GM18907 (cell line): ENCODE measurements around the gene CLDN22.

ENCODE experiments used
- ATAC-seq: cut with Tn5 transposase; IDR thresholded peaks from one replicate; pipeline ENCODE4 v1.9.1; 2021; ENCODE audit warnings: mild to moderate bottlenecking, moderate library complexity; ENCODE audit not compliant: unreplicated experiment

Gene CLDN22

DNA sequence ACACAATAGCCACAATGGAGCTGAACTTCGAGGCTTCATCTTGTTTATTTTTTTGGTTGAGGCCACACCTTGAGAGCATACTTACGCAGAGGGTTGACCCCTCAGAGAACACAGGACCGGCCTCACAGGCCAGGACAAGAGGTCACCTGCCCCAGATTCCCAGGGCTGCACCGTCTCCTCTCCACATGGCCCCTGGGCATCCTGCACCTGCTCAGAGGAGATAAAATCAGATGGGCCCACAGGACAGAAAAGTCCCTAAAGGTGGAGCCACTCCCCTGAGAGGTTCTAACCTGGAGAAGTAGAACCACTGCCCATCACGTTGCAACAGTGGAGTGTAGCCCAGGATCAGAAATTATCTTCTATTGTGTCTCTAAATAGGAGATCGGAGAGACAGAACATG, 3.2 kb upstream of the CLDN22 start:
- no peak for ATAC-seq

DNA sequence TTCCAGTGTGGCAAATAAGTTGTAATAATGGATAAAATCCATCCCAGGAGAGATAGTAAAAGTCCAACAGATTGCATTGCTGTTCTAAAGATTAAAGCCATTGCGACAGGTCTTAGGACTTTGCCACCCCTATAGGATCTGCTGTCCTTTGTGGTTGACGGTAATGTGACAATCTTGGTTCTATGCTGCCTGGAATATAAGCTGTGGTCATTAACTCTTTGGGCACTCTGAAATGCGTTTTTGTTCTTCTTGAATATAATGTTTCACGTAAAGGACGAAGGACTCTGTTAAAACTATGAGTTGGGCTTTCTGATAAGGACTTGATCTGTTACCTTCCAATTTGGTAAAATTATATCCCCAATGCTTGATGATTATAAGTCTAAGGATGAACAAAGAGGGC, 2.2 kb upstream of the CLDN22 start, which contains the start of gene CLDN24:
Gene CLDN24 (minus strand): TSS at position 101 of the 400 bp plus-strand sequence. CDS start 0 bp downstream, at position 101.
- ATAC-seq, result no peak

DNA sequence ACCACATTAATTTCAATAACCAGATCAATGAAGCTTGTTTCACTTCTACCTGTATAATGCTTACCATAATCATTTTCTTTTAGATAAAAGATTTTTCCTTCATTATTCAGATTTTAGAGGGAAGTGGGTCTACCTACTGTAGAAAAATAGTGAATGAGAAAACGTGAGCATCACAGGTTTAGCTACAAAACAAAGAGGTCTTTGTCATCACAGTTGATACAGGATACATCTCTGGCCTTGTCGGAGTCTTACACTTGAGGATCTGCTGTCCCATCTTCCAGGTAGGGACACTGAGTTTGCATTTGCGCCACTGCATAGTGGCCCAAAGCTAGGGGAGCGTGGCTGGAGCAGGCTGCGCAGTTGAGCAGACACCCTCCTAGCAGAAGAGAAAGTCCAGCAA, 1.4 kb upstream of the CLDN22 start:
- no peak for ATAC-seq

DNA sequence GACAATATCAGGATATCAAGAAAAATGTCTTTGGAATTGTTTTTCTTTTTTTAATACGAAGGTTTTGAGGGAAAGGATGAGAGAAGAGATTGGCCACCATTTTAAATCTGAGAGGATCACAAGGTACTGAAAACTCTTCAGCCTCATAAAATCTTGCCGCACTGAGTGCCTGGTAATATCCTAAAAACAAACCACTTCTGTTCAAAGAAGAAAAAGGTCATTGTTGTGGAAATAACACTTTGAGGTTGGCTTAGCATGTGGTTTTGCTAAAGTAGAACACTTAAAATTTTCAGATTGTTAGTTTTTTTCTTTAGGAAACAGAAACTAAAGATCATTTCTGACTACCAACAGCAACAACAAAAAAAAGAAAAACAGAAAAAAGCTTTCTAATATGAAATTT, 1.0 kb upstream of the CLDN22 start:
- ATAC-seq, result peak; percentile 62

DNA sequence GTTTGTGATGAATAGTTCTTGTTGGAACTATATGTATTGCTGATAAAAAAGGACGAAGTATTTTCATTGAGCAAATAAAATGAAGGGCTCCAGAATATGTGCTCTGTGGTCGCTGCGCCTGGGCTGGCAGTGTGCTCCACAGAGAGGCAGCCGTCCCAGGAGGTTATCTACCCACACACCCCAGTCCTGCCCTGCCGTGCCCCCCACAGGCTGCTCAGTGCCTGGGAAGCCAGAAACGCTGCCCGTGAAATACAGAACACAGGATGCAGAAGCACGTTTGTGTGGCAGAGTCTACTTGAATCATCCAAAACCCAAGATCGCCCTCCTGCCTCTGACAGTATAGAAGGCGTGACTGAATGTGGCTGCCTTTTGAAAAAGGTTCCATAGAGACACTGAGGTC, 1.4 kb downstream of the CLDN22 start:
- ATAC-seq, result no peak

DNA sequence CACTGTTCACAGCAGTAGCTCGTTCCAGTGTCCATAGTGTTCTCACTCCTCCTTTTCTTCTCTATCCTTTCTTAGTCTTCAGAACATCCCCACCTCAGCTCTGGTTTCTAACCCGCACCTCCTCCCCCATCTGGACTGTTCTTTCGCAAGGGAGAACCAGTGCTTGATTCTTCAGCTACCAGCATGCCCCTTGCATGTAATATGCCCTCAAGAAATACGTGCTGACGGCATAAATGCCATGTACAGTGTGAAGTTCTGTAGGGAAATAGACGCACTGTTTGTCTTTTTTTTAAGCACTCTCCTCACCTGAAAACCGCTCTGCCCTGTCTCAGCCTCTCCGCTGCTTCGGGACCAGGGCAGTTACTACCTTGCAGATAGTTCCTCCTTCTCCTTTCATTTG, 5.3 kb downstream of the CLDN22 start:
- ATAC-seq, result no peak

DNA sequence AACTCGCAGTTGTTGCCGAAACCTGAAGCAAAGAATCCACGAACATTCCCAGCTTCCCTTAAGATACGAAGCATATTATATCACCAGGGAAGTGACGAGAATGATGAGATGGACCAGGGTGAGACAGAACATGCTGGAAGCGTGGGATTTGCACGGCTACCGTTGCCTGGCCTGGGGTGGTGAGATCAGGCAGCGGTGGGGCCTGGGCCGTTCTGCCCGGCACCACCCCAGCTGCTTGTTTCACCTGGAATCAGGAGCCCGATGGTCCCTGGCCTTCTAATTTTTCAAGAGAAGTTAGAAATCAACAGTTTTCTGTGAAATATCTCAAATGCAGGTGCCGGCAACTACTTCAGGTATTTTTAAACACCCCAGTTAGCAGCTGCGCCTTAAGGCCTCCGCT, 5.7 kb downstream of the CLDN22 start:
- ATAC-seq, result no peak

DNA sequence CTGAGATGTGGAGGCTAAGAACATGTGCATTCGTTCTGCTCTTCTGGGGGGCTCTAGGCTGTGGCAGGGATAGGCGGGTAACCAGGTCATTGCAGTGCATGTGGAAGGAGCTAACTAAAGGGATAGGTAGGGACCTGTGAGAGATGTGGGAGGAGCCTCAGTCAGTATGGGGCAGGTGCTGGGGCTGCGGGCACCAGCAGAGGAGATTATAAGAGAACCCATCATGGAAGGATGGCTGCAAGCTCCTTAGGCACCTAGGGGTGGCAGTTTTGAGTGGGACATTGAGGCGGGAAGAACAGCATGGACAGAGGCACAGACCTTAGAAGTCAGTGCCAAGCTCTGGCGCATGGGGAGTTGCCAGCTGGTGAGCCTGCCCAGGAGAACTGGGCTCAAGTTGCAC, 7.2 kb downstream of the CLDN22 start:
- ATAC-seq, result no peak

DNA sequence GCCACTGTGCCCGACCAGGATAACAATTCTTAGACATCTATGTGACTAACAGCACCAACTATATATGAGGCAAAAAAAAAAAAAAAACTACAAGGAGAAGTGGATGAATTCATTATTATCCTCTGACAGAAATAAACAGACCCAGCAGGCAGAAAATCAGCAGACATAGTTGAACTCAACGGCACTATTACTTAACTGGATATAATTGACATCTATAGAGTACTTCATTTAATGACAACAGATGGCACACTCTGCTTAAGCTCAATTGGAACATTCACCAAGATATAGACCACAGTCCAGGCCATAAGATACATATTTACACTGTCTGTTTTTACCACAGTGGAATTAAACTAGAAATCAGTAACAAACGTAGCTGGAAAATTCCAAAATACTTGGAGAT, 13.3 kb downstream of the CLDN22 start:
- ATAC-seq, result no peak

DNA sequence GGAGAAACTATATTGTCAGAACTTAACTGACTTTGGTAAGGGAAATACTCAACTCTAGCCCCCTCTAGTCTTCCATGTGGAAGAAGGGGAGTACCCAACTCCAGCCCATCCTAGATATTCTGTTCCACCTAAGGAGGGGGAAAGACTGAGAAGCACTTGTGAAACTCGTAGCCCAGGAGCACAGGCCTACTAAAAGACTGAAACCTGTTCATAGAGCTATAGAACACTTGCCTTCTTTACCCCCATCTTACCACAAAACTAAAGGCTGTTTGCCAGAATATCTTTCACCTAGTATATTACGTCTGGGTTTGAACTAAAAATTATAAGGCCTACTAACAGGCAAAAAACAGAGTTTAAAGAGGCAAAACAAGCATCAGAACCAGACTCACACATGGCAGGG, 15.5 kb downstream of the CLDN22 start:
- no peak for ATAC-seq

DNA sequence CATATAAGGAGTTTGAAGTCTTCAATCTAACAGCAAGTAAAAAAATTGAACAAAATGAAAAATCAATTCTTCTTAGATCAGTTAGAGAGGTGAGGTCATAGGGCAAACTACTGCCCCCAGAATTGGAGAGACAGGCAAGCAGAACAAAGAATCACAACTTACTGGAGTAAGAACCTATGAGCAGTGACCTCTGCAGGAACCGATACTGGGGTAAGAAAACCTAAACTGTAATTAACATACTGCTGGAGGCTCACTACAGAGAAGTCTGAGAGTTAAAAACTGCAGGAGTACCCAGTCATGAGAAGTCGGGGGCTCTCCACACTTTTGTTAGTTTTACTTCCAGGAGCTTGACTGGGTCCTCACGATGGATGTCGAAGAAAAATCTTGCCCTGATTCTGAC, 16.0 kb downstream of the CLDN22 start:
- ATAC-seq, result no peak

DNA sequence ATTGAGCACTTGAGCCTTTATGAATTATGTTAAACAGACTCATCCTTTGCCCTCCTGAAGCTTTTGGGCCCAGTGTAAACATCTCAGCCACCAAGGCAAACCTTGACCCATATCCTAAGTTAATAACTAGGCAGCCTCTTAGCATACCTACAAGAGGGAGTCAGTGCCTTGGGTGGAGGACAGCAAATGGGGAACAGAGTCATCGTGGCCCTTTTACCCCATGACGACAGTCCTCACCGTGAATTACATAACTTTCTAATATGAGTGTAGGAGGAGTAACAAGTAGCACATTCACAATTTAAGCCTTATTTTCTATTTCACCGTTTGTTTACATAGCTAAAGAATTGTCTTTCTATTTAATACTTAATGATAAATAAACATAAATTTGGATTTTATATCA, 16.8 kb downstream of the CLDN22 start:
- no peak for ATAC-seq

DNA sequence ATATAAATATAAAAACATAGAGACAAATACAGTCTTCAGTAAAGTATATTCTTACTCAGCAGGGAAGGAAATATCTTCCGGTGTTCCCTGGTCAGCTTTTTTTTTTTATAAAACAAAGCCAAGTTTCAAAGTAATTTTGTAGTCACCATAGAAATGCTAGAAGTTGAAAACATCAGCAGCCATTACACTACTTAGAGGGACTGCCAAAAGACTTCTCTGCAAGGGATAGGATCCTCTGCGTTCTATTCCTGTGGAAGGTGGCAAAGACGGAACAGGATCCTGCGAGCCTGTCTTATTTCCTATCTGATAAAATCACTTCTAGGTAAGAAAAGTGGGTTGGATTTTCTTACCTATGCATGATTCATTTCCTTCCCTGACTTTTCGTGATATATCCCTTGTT, 19.4 kb downstream of the CLDN22 start:
- ATAC-seq, result no peak

DNA sequence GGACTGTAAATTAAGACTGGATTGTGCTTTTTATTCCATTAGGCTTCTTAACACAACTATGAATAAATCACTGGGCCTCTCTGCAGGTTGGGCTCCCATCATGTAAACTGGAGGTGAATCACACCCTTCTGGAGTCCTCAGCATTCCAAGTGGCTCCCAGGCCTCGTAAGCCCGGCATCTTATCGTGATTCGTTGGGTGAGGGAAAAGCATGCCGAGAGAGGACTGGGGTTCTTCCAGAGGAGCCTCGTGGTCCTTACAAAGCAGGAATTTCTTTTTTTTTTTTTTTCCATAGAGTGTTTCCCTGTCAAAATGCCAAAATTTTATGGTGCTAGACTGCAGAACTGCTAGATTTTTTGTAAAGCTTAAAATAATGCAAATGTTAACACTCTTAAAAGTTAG, 20.0 kb downstream of the CLDN22 start:
- ATAC-seq, result no peak

DNA sequence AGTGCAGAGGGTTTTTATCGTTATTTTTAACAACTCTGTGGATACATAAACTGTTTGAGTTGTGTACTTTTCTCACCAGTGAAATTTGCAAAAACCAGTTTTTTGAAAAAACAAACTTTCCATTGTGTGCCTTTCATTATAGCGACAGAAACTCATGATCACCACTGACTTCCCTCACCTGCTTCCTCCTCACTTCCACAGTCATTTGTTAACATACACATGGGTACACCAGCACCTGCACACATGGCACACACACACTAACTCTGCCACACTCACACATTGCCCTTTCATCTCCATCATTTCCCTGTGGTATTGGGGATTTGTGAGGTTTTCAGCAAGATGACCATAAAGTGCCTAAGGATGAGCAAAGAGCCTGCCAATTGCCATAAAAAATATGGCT, 20.6 kb downstream of the CLDN22 start:
- no peak for ATAC-seq

DNA sequence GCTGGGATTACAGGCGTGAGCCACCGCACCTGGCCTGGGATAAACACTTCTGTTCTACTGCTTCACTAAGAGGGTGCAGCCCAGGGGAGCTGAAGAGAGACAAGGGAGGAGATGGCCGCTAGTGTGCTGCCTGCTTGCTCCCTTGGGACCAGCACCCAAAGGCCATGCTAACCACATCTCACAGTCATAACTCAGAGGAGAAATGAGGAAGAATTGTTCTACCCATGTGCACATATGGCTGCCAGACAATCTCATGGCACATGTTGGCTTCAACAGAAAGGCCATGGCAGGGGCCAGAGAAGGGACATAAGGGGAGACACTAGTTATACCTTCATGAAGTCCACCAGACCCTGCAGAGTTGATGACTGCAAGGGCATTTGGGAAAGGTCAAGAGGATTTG, 22.4 kb downstream of the CLDN22 start:
- ATAC-seq, result peak; percentile 93

DNA sequence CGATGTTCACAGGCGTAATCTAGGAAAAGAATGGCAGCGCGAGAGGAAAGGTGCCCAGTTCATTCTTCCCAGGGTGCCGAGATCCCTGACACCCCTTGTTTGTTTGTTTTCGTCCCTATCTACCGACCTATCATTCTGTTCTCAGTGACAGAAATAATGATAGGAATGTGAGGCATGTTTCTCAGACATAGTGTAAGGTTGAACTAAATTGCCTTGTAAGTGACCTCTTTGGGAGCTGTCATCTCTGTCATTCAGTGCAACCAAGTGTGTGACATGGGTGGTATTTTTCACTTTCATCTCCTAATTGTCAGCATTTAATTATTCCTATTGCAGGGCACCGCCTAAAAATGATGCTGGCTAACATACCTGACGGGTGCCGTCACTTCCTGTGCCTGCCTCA, 24.4 kb downstream of the CLDN22 start:
- ATAC-seq, result no peak

DNA sequence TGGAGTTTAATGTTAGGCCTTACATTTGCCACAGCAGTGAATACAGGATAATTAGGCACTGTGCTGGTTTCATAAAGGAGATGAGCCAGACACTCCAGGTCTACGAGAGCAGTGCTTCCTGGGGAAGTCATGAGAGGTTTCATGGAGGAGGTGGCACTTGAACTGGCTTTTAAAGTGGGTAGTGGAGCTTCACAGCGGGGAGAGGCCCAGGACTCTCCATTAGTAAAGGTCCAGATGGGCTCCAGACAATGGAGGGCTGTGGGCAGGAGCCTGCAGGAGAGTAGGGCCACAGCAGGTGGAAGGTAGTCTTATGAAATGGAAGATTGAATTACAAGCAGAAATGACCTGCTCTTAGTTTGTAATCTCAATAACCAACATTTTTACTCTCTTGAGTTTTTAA, 29.0 kb downstream of the CLDN22 start:
- ATAC-seq, result no peak

DNA sequence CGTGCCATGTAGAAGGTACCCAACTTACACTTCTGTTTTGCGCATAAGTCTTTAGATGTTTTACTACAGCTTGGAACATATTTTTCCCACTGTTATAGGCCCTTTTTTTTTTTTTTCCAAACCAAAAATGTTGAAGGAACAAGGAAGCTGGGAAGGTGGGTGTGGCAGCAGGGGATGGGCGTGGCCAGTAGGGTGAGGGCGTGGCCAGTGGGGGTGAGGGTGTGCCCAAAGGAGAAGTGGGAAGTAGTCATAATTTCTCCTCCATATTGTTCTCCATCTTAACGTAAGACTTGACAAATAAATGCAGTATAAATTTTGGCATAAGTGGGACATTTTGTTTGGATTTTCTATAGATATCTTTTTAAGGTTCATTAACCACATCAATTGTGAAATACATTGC, 30.4 kb downstream of the CLDN22 start:
- ATAC-seq, result no peak

DNA sequence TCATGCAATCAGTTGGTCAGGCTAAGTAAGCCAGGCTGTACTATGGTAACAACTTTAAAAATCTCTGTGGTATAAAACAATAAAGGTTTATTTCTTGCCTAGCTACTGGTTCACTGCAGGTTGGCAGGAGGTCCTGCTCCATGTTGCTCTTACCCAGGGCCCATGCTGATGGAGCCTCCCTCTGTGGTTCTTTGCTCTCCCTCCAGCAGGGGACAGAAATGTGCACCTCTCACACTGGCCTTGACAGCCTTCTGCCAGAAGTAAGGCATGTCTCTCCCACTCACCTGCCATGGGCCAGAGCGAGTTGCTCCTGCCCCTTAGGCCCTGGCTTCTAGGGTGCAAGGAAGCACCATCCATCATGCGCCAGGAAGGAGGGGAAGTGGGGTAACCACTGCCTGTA, 31.1 kb downstream of the CLDN22 start:
- no peak for ATAC-seq

DNA sequence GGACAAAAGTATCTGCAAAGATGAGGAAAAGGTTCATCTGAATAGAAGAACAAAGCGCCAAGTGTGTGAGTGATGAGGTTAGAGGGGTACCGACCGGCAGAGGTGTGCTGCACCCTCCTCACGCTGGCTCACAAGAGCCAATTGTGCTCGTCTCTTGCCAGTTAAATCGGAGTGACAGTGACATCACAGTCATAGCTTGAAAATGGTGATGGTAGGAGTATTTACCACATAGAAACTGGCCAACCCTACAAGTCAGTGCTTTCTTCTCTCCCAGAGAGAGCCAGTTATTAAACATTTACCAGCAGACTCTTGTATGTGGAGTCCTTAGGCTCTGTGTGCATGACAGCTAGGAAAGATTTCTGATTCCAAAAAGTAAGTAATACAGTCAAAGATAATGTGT, 32.4 kb downstream of the CLDN22 start:
- ATAC-seq, result peak; percentile 91

DNA sequence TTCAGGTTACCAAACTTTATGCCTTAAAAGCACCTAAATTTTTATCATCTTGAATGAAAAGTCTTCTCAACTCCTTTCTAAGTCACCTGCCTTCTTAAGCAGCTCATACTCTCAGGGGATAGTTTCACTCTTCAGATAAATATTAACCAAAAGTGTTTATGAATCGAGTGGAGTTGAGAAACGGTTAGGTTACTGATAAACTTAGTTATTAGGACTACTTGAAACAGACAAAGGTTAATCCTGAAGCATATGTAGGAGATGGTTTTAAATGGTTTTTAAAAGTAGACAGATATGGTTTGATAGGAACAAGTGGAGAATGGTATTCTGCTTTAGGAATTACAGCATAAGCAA, 32.8 kb downstream of the CLDN22 start:
- ATAC-seq, result peak; percentile 90

DNA sequence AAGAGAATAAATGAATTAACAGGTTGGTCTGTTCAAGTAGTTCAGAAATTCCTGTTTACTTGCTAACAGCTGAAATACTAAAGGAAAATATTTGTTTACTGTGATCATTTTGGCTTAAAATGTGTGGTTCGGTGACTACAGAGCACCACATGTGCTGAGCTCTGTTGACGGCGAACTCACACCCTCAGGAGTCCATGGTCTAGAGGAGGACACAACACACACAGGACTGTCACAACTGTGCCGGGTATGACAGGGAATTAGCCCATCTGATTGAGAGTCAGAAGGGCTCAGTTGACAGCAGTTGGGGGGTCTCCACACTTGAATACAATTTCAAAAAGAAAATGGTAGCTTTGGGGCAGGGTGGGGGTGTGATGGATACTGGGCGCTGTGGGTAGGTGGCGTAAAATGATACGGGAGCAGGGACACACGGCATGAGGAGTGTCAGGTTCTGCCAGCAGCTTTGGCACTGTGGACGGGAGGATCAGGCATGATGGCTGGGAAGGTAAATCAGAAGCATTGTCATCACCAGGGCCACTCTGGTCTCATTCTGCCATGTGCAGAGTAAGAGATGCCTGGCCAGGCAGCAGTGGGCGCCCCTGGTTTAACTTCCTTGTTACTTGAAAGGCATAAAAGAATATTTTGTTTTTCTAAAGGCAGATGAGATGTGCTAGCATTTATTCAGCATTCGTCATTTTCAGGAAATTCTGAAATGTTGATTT, 33.3 kb downstream of the CLDN22 start:
- peak; percentile 36 for ATAC-seq
